Measurements from ENCODE around the gene HTR1E. TPM values are rescaled to one million over a fixed set of nuclear protein-coding genes. Genes with fewer than 3 reads are reported as not detected.

The HTR1E gene
- total and polyA plus RNA-seq, 12 donors = not detected

DNA sequence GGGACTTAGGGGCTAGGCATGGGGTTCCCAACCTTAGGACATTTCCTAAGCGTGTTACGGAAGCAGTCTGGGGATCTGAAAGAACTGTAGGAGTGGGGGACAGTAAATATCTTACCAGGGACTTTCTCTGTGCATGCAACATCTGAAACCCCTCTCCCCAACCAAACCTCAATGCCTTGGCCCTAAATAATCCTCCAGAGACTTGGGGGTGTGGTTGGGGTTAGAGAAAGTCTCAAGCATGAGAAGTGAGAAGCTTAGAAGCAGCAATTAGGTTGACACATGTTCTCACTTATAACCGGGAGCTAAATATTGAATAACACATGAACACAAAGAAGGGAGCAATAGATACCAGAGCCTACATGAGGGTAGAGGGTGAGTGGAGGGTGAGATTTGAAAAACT, 74.7 kb downstream of the HTR1E start:
- Histone ChIP-seq H3K4me3 (no peak overlapping the region), H3K27me3 (peaks cover 0 to 4% (median 0%) of the 10 kb centered on the region in 7 donors), H3K4me1 (no peaks in the 10 kb centered on the region), H3K9me3 (no peaks in the 10 kb centered on the region), H3K36me3 (no peaks in the 10 kb centered on the region), H3K27ac (no peak overlapping the region)
- ATAC-seq (no peak), DNase-seq (no peak)
- no peak for TF ChIP-seq CTCF (IDR thresholded peaks at IDR 0.05)
- intact Hi-C loops (cut with DNase I) = no loop called here
- WGBS, 2 donors = 91 to 94% methylated on average over 3 of the region's 3 CpGs

DNA sequence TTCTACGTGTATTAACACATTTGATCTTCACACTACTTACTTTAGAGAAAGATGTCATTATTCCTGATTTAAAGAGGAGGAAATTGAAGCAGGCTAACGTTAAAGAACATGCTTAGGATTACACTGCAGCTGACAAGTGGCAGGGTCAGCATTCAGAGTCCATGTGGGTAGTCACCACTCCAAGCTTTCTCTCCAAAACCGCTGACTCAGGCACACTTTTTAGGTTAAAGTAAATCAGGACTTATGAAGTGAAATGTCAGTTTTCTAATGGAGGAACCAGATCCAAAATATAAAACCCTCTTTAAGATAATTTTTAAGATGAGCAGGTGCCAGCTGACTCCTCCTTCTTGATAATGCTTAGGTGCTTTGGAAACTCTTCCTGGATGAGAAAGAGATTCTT, 75.4 kb downstream of the HTR1E start:
- TF ChIP-seq CTCF (IDR thresholded peaks at IDR 0.05) = no peak
- DNase-seq (no peak), ATAC-seq (no peak)
- H3K27me3 ChIP-seq = peaks cover 0 to 5% (median 0%) of the 10 kb centered on the region in 7 donors
- H3K27ac ChIP-seq = no peak overlapping the region
- H3K4me3 ChIP-seq = no peak overlapping the region
- 58 to 64% methylated on average over 3 of the region's 3 CpGs for WGBS, 2 donors
- intact Hi-C loops (cut with DNase I) = no loop called here
- H3K4me1 ChIP-seq = no peaks in the 10 kb centered on the region
- H3K36me3 ChIP-seq = no peaks in the 10 kb centered on the region
- H3K9me3 ChIP-seq = no peaks in the 10 kb centered on the region

DNA sequence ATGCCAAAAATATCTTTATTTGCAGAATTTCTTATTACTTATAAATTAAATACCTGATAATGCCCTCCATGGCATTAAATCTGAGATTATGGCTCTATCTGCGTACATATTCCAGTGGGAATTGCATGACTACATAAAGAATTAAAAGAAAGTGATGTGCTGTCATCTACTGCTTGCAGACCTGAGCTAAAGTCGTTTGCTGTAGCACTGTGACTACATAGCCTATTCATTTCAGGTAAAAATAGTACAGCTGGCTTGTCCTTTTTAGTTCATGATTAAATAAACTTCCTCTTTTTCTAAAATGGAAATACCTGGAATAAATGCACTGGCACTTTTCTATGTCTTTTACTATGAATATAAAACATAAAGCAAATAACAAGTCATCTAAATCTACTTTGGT, 79.4 kb downstream of the HTR1E start:
- Histone ChIP-seq H3K4me1 (no peaks in the 10 kb centered on the region), H3K27me3 (peaks cover 0 to 10% (median 0%) of the 10 kb centered on the region in 7 donors), H3K27ac (no peak overlapping the region), H3K4me3 (no peak overlapping the region), H3K9me3 (no peaks in the 10 kb centered on the region), H3K36me3 (no peaks in the 10 kb centered on the region)
- no peak for TF ChIP-seq CTCF (IDR thresholded peaks at IDR 0.05)
- ATAC-seq = no peak
- WGBS, 2 donors = 46 to 60% methylated on average over 2 of the region's 2 CpGs
- DNase-seq = no peak
- intact Hi-C loops (cut with DNase I) = no loop called here

GRCh38 chr6:87027021-87027420, 89.7 kb downstream of the HTR1E start:
- H3K4me3 ChIP-seq = no peak overlapping the region
- H3K27ac ChIP-seq = no peak overlapping the region
- no peaks in the 10 kb centered on the region for H3K36me3 ChIP-seq
- H3K4me1 ChIP-seq = no peaks in the 10 kb centered on the region
- WGBS, 2 donors = 56 to 77% methylated on average over 2 of the region's 2 CpGs
- intact Hi-C loops (cut with DNase I) = loop anchor here in 2 of 10 donors (5.0 to 10.0 kb wide), 2 partner anchors 1105 to 1272 kb away; no protein-coding TSS in a partner anchor
- no peaks in the 10 kb centered on the region for H3K9me3 ChIP-seq
- DNase-seq (no peak), ATAC-seq (no peak)
- no peaks in the 10 kb centered on the region for H3K27me3 ChIP-seq
- no peak for TF ChIP-seq CTCF (IDR thresholded peaks at IDR 0.05)
